ENCODE measurements around the gene MRPL20.

GRCh38 chr1:1455366-1455884, 48.3 kb upstream of the MRPL20 start:
- TF ChIP-seq ZNF274 (IDR thresholded peaks at IDR 0.05; ENCODE audit: low read depth, low read length) = no peak
- no peak for TF ChIP-seq YY1 (IDR thresholded peaks at IDR 0.05; ENCODE audit: insufficient read depth, insufficient read length)
- no peak for TF ChIP-seq SUZ12 (IDR thresholded peaks at IDR 0.05; ENCODE audit: extremely low read depth, insufficient read depth, insufficient read length)
